DND-41 (cell line): ENCODE data around the gene TENT5A.

ENCODE experiments used
- ATAC-seq: fragments of 200-7000 bp; cut with Tn5 transposase; 3 replicates; pipeline ENCODE4 v1.9.1; 2021; ENCODE audit warnings: low read depth; ENCODE audit not compliant: insufficient read depth
- DNase-seq: peaks from one replicate; pipeline ENCODE4 v3.0.0-alpha.2; 2020
- H2AFZ ChIP-seq: 2 replicates; pipeline ENCODE4 v1.6.0; 2012; ENCODE audit warnings: low read depth, low read length
- H3K27ac ChIP-seq: 2 replicates; pipeline ENCODE4 v1.5.1; 2012; ENCODE audit warnings: low read length, inconsistent platforms
- H3K27me3 ChIP-seq: fragments of 200-600 bp; sonication (generic); 2 replicates; pipeline ENCODE4 v1.6.0; 2012; ENCODE audit warnings: low read length, mild to moderate bottlenecking, inconsistent platforms; ENCODE audit not compliant: insufficient read depth, poor library complexity
- H3K36me3 ChIP-seq: 2 replicates; pipeline ENCODE4 v1.5.1; 2012; ENCODE audit warnings: low read length, inconsistent platforms; ENCODE audit not compliant: insufficient read depth
- H3K4me1 ChIP-seq: 2 replicates; pipeline ENCODE4 v1.5.1; 2012; ENCODE audit warnings: mild to moderate bottlenecking, low read length; ENCODE audit not compliant: insufficient read depth
- H3K4me2 ChIP-seq: 2 replicates; pipeline ENCODE4 v1.6.0; 2012; ENCODE audit warnings: mild to moderate bottlenecking, moderate library complexity, low read length, inconsistent platforms; ENCODE audit not compliant: insufficient read depth
- H3K4me3 ChIP-seq, 2 experiments: fragments of 200-600 bp in 1 of 2; shearing (Covaris generic) in 1 of 2; 2 replicates each; pipeline ENCODE4 v1.5.1; 2012 to 2016; ENCODE audit warnings: inconsistent platforms in 2 of 2, low read length in 2 of 2, mild to moderate bottlenecking in 2 of 2, low read depth in 1 of 2, moderate library complexity in 1 of 2
- H3K79me2 ChIP-seq: 2 replicates; pipeline ENCODE4 v1.6.0; 2012; ENCODE audit warnings: low read length, inconsistent platforms; ENCODE audit not compliant: insufficient read depth
- H3K9ac ChIP-seq: 2 replicates; pipeline ENCODE4 v1.6.0; 2012; ENCODE audit warnings: low read depth, mild to moderate bottlenecking, inconsistent platforms, low read length, moderate library complexity
- H3K9me3 ChIP-seq: 2 replicates; pipeline ENCODE4 v1.5.1; 2012; ENCODE audit warnings: low read length, moderate library complexity, mild to moderate bottlenecking, inconsistent platforms; ENCODE audit not compliant: insufficient read depth, severe bottlenecking
- H4K20me1 ChIP-seq: 2 replicates; pipeline ENCODE4 v1.6.0; 2012; ENCODE audit warnings: low read length; ENCODE audit not compliant: insufficient read depth
- EZH2 ChIP-seq: IDR thresholded peaks from 3 replicates; pipeline ENCODE4 v1.6.1; 2012; ENCODE audit warnings: borderline replicate concordance, low read depth, mild to moderate bottlenecking, moderate library complexity, low read length, inconsistent platforms; ENCODE audit not compliant: severe bottlenecking
- TF ChIP-seq, protein P1 (sequence below): IDR thresholded peaks from 2 replicates; pipeline ENCODE4 v1.5.1; 2012; ENCODE audit warnings: borderline replicate concordance, low read length, moderate library complexity, mild to moderate bottlenecking; ENCODE audit not compliant: poor library complexity, severe bottlenecking; ENCODE audit errors: extremely low read depth

Gene TENT5A

DNA sequence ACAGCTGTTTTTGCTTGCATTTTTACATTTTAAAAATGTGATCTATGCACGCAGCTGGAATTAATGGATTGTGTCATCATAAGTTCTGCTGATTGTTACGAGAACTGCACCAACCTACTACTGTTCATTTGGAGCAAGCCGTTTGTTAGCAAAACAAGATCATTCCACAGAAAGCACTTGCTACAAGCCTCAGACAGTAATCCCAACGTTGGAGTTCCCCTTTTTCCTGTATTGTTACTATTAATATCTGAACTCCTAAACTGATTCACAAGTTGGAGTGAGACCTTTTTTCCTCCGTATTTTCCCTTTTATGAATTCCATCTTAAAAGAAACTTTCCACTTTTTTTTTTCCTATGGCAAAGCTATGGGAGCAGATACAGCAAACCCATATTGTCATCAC, 3.5 kb downstream of the TENT5A start:
- DNase-seq = no peak
- Histone ChIP-seq H3K27ac (no peak overlapping the region), H3K9ac (no peak overlapping the region), H3K36me3 (no peaks in the 10 kb centered on the region), H2AFZ (no peak overlapping the region), H3K27me3 (no peaks in the 10 kb centered on the region), H4K20me1 (no peaks in the 10 kb centered on the region), H3K4me1 (no peaks in the 10 kb centered on the region), H3K79me2 (no peaks in the 10 kb centered on the region), H3K4me3 (no peak overlapping the region), H3K9me3 (peaks cover 19% of the 10 kb centered on the region), H3K4me2 (no peak overlapping the region)
- ATAC-seq = no peak
- TF ChIP-seq EZH2 = no peak
- TF ChIP-seq, protein P1, sequence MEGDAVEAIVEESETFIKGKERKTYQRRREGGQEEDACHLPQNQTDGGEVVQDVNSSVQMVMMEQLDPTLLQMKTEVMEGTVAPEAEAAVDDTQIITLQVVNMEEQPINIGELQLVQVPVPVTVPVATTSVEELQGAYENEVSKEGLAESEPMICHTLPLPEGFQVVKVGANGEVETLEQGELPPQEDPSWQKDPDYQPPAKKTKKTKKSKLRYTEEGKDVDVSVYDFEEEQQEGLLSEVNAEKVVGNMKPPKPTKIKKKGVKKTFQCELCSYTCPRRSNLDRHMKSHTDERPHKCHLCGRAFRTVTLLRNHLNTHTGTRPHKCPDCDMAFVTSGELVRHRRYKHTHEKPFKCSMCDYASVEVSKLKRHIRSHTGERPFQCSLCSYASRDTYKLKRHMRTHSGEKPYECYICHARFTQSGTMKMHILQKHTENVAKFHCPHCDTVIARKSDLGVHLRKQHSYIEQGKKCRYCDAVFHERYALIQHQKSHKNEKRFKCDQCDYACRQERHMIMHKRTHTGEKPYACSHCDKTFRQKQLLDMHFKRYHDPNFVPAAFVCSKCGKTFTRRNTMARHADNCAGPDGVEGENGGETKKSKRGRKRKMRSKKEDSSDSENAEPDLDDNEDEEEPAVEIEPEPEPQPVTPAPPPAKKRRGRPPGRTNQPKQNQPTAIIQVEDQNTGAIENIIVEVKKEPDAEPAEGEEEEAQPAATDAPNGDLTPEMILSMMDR = no peak

DNA sequence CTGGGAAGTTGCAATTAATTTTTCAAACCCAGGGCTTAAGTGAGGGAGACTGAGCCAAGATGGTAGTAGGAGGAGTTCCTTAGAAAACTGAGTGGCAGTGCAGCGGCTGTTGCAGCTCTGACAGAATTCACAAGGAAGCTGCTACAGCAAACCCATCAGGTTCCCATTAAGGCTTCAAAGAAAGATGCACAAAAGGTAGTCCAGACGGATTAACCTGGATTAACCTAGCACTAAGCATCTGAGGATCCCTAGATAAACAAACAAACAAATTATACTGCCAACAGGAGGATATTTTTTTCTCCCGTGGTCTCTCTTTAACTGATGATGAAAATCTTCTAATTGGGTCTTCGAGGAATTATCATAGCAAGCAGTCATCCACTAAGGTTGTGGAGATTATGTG, 5.2 kb downstream of the TENT5A start:
- Histone ChIP-seq H3K4me1 (no peaks in the 10 kb centered on the region), H3K79me2 (no peaks in the 10 kb centered on the region), H3K36me3 (no peaks in the 10 kb centered on the region), H3K27me3 (no peaks in the 10 kb centered on the region), H3K9ac (no peak overlapping the region), H3K27ac (no peak overlapping the region), H4K20me1 (no peaks in the 10 kb centered on the region), H2AFZ (no peak overlapping the region), H3K9me3 (peaks cover 5% of the 10 kb centered on the region), H3K4me3 (no peak overlapping the region), H3K4me2 (no peak overlapping the region)
- TF ChIP-seq EZH2 = no peak
- TF ChIP-seq, protein P1 = no peak
- ATAC-seq (no peak), DNase-seq (no peak)

DNA sequence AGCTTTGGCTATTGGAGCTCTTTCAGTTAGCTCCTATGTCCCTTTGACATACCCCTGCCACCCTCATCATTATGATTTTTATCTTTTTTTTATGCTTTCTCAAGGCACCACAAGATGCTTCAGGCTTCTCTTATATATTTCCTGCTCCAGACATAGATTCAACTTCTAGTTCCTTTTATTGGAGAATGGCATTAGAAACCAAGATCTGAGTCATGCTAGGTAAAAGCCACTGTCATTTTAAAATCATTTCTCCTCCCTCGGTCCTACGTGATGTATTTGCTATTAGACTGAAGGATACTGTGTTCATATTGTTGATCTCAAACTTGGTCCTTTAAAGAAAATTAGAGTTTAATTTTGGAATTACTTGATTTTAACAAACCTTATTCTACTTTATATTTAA, 8.3 kb downstream of the TENT5A start:
- no peak overlapping the region for H3K27ac ChIP-seq
- TF ChIP-seq EZH2 = no peak
- TF ChIP-seq, protein P1 = no peak
- H3K4me1 ChIP-seq = no peaks in the 10 kb centered on the region
- H3K9me3 ChIP-seq = no peaks in the 10 kb centered on the region
- H4K20me1 ChIP-seq = no peaks in the 10 kb centered on the region
- DNase-seq (no peak), ATAC-seq (no peak)
- H3K27me3 ChIP-seq = no peaks in the 10 kb centered on the region
- no peak overlapping the region for H3K9ac ChIP-seq
- H3K36me3 ChIP-seq = no peaks in the 10 kb centered on the region
- H3K79me2 ChIP-seq = no peaks in the 10 kb centered on the region
- H3K4me2 ChIP-seq = no peak overlapping the region
- no peak overlapping the region for H2AFZ ChIP-seq
- H3K4me3 ChIP-seq = no peak overlapping the region

DNA sequence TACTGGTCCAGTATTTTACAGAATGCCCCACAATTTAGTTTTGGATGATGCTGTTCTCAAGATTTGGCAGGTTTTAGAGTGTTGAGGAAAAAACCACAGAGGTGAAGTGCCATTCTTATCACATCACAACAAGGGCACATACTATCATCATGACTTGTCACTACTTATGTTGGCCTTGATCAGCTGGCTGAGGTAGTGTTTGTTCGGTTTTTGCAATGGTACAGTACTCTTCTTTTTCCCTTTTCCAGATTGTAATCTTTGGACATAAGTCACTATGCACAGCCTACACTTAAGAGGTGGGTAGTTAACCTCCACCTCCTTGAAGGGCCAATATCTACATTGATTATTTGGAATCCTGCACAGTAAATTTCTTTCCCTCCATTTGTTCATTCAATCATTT, 8.8 kb downstream of the TENT5A start:
- no peak overlapping the region for H3K4me2 ChIP-seq
- no peak for ATAC-seq

More for the DNA sequence above, 8.8 kb downstream of the TENT5A start:
- Histone ChIP-seq H3K9ac (no peak overlapping the region), H2AFZ (no peak overlapping the region), H3K4me3 (no peak overlapping the region), H3K9me3 (no peaks in the 10 kb centered on the region), H3K27me3 (no peaks in the 10 kb centered on the region), H3K79me2 (no peaks in the 10 kb centered on the region), H3K36me3 (no peaks in the 10 kb centered on the region), H4K20me1 (no peaks in the 10 kb centered on the region), H3K27ac (no peak overlapping the region), H3K4me1 (no peaks in the 10 kb centered on the region)
- no peak for DNase-seq
- TF ChIP-seq, protein P1 = no peak
- TF ChIP-seq EZH2 = no peak
